GM21447 (cell line): ENCODE measurements around the gene CABLES2.

Experiments used
- ATAC-seq: cut with Tn5 transposase; IDR thresholded peaks from one replicate; pipeline ENCODE4 v1.9.1; 2021; ENCODE audit not compliant: unreplicated experiment

CABLES2 gene

GRCh38 chr20:62361799-62362589, 45.1 kb downstream of the CABLES2 start:
- no peak for ATAC-seq

DNA sequence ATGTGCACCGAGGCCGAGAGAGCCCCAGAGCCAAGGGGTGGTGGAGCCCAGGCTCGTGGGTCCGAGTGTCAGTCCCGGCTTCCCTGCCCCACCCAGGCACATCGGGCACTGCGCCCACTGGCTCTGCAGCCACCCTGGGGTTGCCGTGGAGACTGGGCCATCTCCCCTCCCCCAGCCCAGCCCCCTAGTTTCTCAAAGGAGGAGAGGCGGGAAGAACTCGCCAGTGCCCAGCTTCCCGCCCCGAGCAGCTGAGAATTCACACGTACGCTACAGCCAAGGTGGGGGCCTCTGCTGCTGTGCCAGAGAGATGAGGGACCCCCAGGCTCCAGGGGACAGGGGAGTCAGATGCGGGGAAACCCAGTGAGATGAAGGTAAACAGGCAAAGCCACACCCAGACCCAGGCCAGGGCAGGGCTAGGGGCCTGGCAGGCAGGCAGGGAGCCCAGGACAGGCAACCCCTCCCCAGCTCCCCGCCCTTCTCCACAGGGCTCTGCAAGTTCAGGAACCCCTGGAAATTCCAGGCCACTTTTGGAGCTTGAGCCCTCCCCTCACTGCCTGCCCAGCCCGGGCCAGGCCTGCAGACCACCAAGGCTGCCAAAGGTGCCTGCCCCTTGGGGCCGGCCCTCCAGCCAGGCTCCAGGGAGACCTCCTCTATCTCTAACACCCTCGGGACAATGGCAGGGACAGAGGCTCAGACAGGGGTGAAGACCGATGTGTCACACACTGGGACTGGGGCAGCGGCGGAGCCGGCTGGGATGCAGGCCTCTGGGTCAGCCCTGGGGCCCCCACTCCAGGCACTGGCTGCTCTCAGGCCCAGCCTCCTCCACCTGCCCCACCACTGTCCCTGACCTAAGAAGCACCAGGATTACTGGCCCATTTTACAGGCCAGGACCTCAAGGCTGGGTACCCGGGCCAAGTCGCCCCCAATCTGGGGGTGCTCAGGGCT, 46.0 kb downstream of the CABLES2 start:
- no peak for ATAC-seq

GRCh38 chr20:62359491-62360121, 47.5 kb downstream of the CABLES2 start:
- no peak for ATAC-seq

DNA sequence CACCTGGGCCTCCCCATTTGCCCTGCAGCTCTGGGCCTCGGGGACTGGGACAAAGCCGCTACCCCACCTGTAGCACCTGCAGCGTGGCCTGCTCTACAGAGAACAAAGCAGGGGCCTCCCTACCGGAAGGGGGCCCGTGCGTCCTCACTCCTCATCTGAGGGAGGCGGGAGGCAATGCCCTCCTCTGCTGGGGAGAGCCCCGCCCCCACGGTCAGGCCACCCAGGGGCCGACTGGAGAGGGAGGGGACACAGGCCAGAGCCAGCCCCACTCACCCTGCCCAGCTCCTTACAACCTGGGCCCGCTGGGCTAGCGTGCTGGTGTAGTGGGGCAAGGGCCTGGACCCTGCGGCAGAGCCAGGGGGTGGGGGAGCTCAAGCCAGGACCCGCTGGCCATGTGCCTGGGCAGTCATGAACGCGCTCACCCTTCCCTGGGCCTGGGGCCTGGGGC, 48.0 kb downstream of the CABLES2 start:
- ATAC-seq, result no peak

- no peak for ATAC-seq
Observed at GRCh38 chr20:62358171-62359042, 48.7 kb downstream of the CABLES2 start.

DNA sequence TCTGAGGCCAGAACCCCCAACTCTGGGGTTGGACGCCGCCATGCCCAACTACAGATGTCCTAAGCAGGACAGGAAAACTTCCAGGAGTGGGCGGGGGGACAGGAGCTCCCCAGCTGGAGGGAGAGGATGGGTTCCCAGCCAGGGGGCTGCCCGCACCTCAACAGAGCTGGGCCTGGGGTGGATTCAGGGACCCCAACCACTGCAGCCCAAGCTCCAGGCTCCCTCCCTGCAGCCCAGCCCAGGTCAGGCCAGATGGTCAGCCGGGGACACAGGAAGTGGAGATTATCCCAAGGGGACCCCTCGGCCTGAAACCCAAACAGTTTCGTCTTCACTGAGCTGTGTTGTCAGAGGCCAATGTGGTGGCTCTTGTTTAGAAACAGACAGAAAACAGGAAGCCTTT, 49.4 kb downstream of the CABLES2 start:
- no peak for ATAC-seq

DNA sequence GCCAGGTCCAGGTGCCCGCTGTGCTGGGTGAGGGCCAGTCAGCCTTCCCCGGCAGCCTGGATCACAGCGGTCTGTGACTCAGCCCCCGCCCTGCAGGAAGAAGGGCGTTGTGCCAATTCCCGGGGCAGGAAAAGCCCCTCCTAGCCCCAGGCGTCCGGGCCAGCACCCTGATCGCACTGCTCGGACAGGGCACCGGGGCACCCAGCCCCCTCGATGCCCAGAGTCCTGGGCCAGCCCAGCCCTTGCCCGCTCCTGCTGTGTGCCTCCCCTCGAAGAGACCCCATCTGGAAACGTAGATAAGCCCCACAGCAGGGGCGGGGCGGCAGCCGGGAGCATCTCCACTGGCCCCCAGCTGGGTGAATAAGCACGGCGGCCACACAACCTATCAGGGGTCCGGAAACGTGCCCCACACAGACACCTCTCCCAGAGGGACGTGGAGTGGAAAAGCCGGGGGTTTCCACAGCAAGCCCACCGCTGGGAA, 49.9 kb downstream of the CABLES2 start:
- ATAC-seq, result no peak

DNA sequence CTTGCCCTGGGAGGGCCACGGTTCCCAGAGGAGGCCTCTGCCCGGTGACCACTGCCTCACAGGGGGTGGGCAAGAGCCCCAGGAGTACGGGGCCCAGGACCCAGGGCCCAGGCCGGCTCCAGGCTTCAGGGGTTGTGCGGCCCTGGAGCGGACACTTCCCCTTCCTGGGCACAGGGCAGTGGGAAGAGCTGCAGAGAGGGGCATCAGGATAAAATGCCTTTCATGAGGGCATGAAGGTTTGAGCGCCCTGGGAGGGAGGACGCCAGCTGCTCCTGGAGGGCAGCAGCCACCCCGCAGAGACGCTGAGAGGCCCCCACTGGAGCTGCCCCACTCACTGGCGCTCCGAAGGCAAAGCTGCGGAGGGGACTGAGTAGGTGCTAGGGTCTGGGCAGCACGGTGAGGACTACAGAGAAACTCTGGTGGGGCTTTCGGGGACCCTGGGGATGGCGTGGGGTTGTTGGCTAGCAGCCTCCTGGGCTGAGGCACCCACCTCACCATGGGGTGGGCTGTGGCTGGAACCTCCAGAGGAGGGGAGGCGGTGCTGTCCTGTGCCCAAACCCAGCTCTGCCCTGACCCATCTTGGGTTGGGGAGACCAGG, 50.4 kb downstream of the CABLES2 start:
- no peak for ATAC-seq

DNA sequence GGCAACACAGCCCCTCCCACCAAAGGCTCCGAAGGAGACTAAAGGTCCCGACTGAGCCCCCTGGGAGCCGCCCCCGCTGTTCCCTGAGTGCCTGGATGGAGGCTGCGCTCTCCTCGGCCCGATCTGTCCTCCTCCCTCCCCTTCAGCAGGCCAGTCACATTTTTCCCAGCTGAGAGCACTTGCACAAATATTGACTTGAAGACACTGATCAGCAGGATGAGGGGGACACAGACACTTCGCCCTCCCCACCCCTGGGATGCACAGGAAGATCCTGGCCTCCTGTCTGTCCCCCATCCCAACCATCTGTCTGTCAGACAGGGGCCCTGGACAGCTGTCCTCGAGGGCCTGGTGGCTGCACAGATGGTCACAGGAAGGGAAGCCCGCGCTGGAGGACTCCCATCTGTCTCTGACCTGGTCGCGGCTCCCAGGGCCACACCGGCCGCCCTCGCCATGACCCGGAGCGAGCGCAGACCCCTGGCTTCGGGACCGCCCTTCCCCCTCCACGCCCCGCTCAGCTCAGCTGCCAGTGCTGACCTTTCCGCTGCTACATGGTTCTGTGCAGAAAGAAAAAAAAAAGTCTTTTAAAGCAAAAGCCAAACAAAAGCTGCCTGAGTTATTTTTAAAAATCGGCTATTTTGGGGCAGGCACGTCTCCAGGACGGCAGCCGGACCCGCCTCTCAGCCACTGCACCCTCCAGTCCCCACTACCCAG, 51.1 kb downstream of the CABLES2 start:
- no peak for ATAC-seq

GRCh38 chr20:62355516-62355877, 51.6 kb downstream of the CABLES2 start:
- no peak for ATAC-seq

DNA sequence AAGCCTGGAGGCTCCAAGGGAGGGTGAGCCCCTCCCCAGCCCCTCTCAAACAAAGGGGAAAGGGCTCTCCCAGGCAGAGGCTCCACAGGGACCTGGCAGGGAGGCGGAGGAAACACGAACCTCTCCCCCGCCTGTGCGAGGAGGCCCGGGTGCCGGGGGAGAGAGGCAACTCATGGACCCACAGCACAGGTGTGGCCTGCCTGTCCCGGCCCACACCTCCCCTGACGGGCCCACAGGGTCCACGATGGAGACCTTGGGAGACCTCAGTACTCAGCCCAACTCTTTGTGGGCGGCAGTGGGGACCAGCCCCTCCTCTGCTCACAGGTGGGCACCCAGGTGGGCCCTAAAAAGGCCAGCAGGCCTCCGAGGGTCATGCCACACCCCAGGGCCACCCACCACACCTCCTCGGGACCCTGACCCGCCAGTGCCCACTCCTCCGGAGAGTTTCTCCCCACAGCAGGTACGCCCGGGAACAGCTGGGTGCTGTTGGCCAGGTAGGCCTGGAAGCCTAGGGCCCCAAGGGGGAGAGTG, 52.2 kb downstream of the CABLES2 start:
- no peak for ATAC-seq

GRCh38 chr20:62354031-62354808, 52.9 kb downstream of the CABLES2 start:
- ATAC-seq, result no peak

GRCh38 chr20:62353289-62354030, 53.6 kb downstream of the CABLES2 start:
- no peak for ATAC-seq

DNA sequence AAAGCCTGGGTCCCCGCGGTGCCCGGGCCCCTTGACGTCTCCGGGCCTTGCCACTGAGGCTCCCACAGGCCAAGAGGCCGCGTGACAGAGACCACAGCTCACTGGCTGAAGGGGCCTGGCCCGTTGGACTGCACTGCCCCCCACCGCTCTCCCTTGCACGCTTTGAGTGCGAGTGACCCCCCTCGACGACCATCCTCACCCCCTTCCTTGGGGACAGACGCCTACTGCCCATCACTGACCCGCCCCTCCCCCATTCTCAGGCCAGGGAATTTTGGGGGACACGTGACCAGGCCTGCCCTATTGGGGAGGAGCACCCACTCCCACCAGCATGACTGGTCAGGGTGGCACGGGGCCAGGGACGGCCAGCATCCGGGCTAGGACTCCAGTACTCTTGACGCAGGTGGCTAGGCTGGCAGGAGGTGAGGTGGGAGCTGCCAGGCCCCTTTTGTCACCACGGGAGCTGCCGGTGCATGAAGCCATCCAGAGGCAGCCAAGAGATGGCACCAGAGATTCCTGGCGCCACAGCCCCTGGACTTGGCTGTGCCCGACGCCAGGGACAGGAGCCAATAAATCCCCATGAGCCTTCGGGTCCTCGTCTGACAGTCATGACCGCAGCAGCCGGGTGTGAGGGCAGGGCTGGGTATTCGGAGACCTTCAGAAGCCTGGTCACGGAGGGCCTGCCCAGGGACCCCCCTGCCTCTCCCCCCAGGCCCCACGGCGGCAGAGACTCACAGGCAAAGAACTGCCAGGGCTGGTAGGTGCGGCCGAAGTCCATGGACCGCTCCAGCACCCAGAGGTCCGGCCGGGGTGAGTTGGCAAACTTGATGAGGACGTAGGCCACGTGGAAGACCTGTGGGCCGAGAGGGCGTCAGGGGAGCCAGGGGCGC, 54.4 kb downstream of the CABLES2 start:
- ATAC-seq, result no peak

GRCh38 chr20:62351469-62352401, 55.4 kb downstream of the CABLES2 start:
- no peak for ATAC-seq
